Measurements from ENCODE around the gene CAV2. TPM values are rescaled to one million over a fixed set of nuclear protein-coding genes. Genes with fewer than 3 reads are reported as not detected.

The CAV2 gene
- total RNA-seq, 2 experiments from 2014 or later: not detected

DNA sequence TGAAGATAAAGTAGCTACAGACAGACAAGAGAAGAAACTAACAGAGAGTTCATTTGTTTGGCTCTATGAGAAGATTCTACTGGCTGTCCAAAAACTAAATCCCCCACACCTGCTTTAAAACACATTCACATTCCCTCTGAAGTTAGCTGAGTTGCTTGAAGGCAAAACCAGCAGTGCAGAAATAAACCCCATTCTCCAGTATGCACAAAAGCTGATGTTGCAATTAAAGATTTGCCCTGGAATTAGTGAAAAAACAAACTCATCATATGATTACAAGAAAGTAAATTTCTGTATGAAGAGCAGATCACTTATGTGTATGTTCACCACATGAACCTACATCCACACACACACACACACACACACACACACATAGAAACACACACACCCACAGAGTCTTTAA, 16.0 kb downstream of the CAV2 start:
- Mint-ChIP-seq H3K27ac (no peak overlapping the region), H3K27me3 (ENCODE audit: low read depth) (peaks cover 30% of the 10 kb centered on the region)
- CTCF ChIA-PET: interaction anchor here (2.8 kb wide), 1 partner anchor 10 kb away, joined by 18 read pairs; the partner anchor contains the start of gene CAV1

GRCh38 chr7:116516324-116516723, 16.8 kb downstream of the CAV2 start:
- DNase-seq: no peak
- Mint-ChIP-seq H3K27ac (no peak overlapping the region), H3K36me3 (ENCODE audit: low read depth) (no peaks in the 10 kb centered on the region), H3K4me3 (no peak overlapping the region), H3K9me3 (no peaks in the 10 kb centered on the region), H3K27me3 (ENCODE audit: low read depth) (peaks cover 28% of the 10 kb centered on the region), H3K4me1 (ENCODE audit: low read depth) (peaks cover 7% of the 10 kb centered on the region)
- intact Hi-C loops (cut with micrococcal nuclease): no loop called here
- CTCF ChIA-PET: interaction anchor here (2.8 kb wide), 1 partner anchor 9 kb away, joined by 18 read pairs; the partner anchor contains the start of gene CAV1

More for the DNA sequence above, 16.0 kb downstream of the CAV2 start:
- Mint-ChIP-seq H3K36me3 (ENCODE audit: low read depth) (no peaks in the 10 kb centered on the region), H3K4me1 (ENCODE audit: low read depth) (peaks cover 7% of the 10 kb centered on the region), H3K9me3 (no peaks in the 10 kb centered on the region), H3K4me3 (no peak overlapping the region)
- no peak for DNase-seq
- intact Hi-C loops (cut with micrococcal nuclease): no loop called here

- no peaks in the 10 kb centered on the region for H3K36me3 Mint-ChIP-seq (ENCODE audit: low read depth)
- H3K27ac Mint-ChIP-seq: no peak overlapping the region
- no peak for DNase-seq
- H3K4me3 Mint-ChIP-seq: no peak overlapping the region
- H3K4me1 Mint-ChIP-seq (ENCODE audit: low read depth): no peaks in the 10 kb centered on the region
- H3K27me3 Mint-ChIP-seq (ENCODE audit: low read depth): peaks cover 33% of the 10 kb centered on the region
- intact Hi-C loops (cut with micrococcal nuclease): no loop called here
- no peaks in the 10 kb centered on the region for H3K9me3 Mint-ChIP-seq
- CTCF ChIA-PET: no interaction called here
Measured at GRCh38 chr7:116517626-116518025, 18.1 kb downstream of the CAV2 start.

DNA sequence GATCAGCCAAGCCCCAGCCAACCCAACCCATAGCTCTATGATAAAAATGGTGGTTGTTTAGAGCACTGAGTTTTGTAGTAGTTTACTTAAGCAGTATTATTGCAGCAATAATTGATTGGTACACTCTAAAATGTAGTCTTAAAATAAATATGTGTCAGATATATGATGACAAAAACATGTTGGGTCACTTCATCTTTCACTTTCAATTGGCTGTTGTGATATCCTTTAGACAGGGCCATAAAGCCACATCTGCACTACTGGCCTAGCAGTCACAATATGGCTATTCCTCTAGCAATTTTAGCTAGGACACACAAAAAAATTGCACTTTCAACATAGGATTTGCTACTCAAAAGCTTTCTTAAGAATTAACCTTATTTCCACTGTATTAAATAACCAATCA, 19.4 kb downstream of the CAV2 start:
- no peaks in the 10 kb centered on the region for H3K9me3 Mint-ChIP-seq
- no peaks in the 10 kb centered on the region for H3K4me1 Mint-ChIP-seq (ENCODE audit: low read depth)
- CTCF ChIA-PET: no interaction called here

GRCh38 chr7:116521046-116521664, 21.6 kb downstream of the CAV2 start:
- Mint-ChIP-seq H3K4me1 (ENCODE audit: low read depth) (peaks cover 11% of the 10 kb centered on the region), H3K9me3 (no peaks in the 10 kb centered on the region), H3K27me3 (ENCODE audit: low read depth) (peaks cover 43% of the 10 kb centered on the region), H3K27ac (no peak overlapping the region), H3K4me3 (no peak overlapping the region), H3K36me3 (ENCODE audit: low read depth) (no peaks in the 10 kb centered on the region)
- intact Hi-C loops (cut with micrococcal nuclease): no loop called here
- CTCF ChIA-PET: interaction anchor here (1.4 to 1.5 kb wide), 2 partner anchors 68 to 262 kb away, joined by 4 read pairs; no protein-coding TSS in a partner anchor
- no peak for DNase-seq

More for the DNA sequence above, 19.4 kb downstream of the CAV2 start:
- Mint-ChIP-seq H3K27me3 (ENCODE audit: low read depth) (peaks cover 38% of the 10 kb centered on the region), H3K36me3 (ENCODE audit: low read depth) (no peaks in the 10 kb centered on the region), H3K27ac (no peak overlapping the region), H3K4me3 (no peak overlapping the region)
- intact Hi-C loops (cut with micrococcal nuclease): no loop called here
- no peak for DNase-seq

DNA sequence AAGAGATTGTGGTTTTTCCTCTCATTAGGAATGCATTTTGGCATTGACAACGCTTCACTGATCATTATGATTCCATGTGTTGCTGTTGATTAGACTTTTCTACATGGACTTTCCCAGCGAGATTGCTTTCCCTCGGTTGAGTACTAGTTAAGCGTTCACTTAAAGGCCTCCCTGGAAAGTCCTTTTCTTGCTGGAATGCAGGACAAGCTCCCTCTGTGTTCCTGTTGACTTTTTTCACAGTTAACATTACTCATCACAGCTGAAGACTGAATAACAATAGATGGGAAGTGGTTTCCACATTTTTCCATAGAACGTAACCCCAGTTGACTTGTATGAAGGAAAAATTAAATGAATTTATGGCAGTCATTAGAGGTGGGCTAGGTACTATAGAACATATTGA, 22.7 kb downstream of the CAV2 start:
- H3K36me3 Mint-ChIP-seq (ENCODE audit: low read depth): no peaks in the 10 kb centered on the region
- CTCF ChIA-PET: interaction anchor here (1.5 kb wide), 1 partner anchor 263 kb away, joined by 4 read pairs; no protein-coding TSS in a partner anchor
- peaks cover 19% of the 10 kb centered on the region for H3K4me1 Mint-ChIP-seq (ENCODE audit: low read depth)
- H3K4me3 Mint-ChIP-seq: no peak overlapping the region
- H3K27ac Mint-ChIP-seq: no peak overlapping the region
- no peaks in the 10 kb centered on the region for H3K9me3 Mint-ChIP-seq
- no peak for DNase-seq
- intact Hi-C loops (cut with micrococcal nuclease): no loop called here
- H3K27me3 Mint-ChIP-seq (ENCODE audit: low read depth): peaks cover 51% of the 10 kb centered on the region

GRCh38 chr7:116524221-116524608, 24.7 kb downstream of the CAV2 start:
- Mint-ChIP-seq H3K9me3 (no peaks in the 10 kb centered on the region), H3K27ac (no peak overlapping the region), H3K27me3 (ENCODE audit: low read depth) (peaks cover 61% of the 10 kb centered on the region), H3K4me1 (ENCODE audit: low read depth) (peaks cover 19% of the 10 kb centered on the region), H3K36me3 (ENCODE audit: low read depth) (no peaks in the 10 kb centered on the region), H3K4me3 (no peak overlapping the region)
- DNase-seq: no peak
- CTCF ChIA-PET: interaction anchor here (0.6 to 0.7 kb wide), 2 partner anchors 27 to 288 kb away, joined by 3 to 4 read pairs; no protein-coding TSS in a partner anchor
- intact Hi-C loops (cut with micrococcal nuclease): no loop called here

DNA sequence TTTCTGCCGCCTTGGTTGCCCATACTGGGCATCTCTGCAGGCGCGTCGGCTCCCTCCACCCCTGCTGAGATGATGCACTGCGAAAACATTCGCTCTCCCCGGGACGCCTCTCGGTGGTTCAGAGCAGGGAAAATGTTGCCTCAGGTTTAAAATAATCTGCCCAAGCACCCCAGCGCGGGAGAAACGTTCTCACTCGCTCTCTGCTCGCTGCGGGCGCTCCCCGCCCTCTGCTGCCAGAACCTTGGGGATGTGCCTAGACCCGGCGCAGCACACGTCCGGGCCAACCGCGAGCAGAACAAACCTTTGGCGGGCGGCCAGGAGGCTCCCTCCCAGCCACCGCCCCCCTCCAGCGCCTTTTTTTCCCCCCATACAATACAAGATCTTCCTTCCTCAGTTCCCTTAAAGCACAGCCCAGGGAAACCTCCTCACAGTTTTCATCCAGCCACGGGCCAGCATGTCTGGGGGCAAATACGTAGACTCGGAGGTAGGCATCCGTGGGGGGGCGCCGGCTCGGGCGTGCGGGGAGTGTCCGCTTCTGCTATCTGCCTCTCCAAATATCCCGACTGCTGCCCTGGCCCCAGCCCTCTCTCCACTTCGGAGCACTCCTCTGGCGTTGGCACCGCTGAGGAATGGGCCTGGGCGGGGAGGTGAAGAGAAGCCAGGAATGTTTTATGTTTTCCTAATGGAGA, 25.2 kb downstream of the CAV2 start, which contains the start of gene CAV1:
Gene CAV1, plus strand, starts transcription at position 428 of the 689 bp plus-strand sequence. Its CDS starts 27 bp downstream, at position 455.
- H3K9me3 Mint-ChIP-seq: no peaks in the 10 kb centered on the region
- CTCF ChIA-PET: interaction anchor here (0.6 to 2.1 kb wide), 7 partner anchors 9 to 288 kb away, joined by 3 to 25 read pairs (median 8); no protein-coding TSS in a partner anchor
- peak within 1 kb of the TSS; percentile 85 for H3K4me3 Mint-ChIP-seq

GRCh38 chr7:116525298-116525912, 25.9 kb downstream of the CAV2 start:
- CTCF ChIA-PET: interaction anchor here (0.6 to 2.2 kb wide), 19 partner anchors 10 to 386 kb away, joined by 3 to 25 read pairs (median 4); no protein-coding TSS in a partner anchor
- DNase-seq: peak; percentile 62
- peaks cover 58% of the 10 kb centered on the region for H3K27me3 Mint-ChIP-seq (ENCODE audit: low read depth)
- no peak overlapping the region for H3K27ac Mint-ChIP-seq
- peak overlapping the region; percentile 85 for H3K4me3 Mint-ChIP-seq
- no peaks in the 10 kb centered on the region for H3K9me3 Mint-ChIP-seq
- H3K4me1 Mint-ChIP-seq (ENCODE audit: low read depth): peaks cover 19% of the 10 kb centered on the region
- intact Hi-C loops (cut with micrococcal nuclease): loop anchor here (1.0 to 5.0 kb wide), 3 partner anchors 25 to 345 kb away; no protein-coding TSS in a partner anchor
- H3K36me3 Mint-ChIP-seq (ENCODE audit: low read depth): no peaks in the 10 kb centered on the region

More for the DNA sequence above, 25.2 kb downstream of the CAV2 start, which contains the start of gene CAV1:
- H3K4me1 Mint-ChIP-seq (ENCODE audit: low read depth): peaks cover 19% of the 10 kb centered on the region
- H3K27me3 Mint-ChIP-seq (ENCODE audit: low read depth): peaks cover 60% of the 10 kb centered on the region
- intact Hi-C loops (cut with micrococcal nuclease): loop anchor here (1.0 to 5.0 kb wide), 3 partner anchors 24 to 344 kb away; no protein-coding TSS in a partner anchor
- DNase-seq: peak; percentile 68
- H3K27ac Mint-ChIP-seq: no peak within 1 kb of the TSS
- H3K36me3 Mint-ChIP-seq (ENCODE audit: low read depth): no peaks in the 10 kb centered on the region

DNA sequence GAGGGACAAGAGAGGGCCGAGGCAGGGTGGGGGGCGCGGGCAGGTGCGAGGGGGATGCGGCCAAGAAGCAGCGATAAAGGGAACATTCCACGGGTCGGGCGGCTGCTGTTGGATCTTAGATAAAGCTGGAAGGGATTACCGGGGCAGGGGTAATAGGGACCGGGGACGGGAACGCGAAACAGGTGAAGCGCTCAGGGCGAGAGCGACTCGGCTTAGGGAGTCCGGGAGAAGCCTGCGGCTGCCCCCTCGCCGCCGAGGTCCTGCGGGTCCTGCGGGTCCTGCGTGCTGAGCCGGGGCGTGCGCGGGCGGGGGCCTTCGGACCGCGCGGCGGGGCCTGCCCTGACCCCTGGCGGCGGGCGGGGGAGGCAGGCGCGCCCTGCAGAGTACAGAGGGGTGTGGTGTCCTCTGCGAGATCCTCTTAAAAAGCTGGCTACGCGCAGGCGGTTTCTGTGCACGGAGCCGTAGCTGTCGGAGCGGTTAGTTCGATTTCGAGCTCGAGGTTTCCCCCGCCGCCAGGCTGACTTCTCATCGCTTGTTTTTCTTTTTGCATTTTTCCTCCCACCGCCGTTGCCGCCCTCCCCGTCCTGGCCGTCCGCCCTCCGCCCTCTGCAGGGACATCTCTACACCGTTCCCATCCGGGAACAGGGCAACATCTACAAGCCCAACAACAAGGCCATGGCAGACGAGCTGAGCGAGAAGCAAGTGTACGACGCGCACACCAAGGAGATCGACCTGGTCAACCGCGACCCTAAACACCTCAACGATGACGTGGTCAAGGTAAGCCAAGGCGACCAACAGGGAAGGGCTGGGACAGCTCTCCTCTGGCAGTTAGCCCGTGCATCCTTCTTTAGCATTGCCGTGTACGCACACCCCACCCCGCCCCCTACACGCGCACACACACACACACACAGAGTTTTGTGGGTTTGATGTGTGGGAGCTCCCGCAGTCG, 26.6 kb downstream of the CAV2 start:
- Mint-ChIP-seq H3K4me1 (ENCODE audit: low read depth) (peaks cover 19% of the 10 kb centered on the region), H3K9me3 (no peaks in the 10 kb centered on the region), H3K27me3 (ENCODE audit: low read depth) (peaks cover 62% of the 10 kb centered on the region), H3K4me3 (peak overlapping the region; percentile 85), H3K27ac (no peak overlapping the region), H3K36me3 (ENCODE audit: low read depth) (no peaks in the 10 kb centered on the region)
- CTCF ChIA-PET: interaction anchor here (0.6 to 2.2 kb wide), 37 partner anchors 9 to 387 kb away, joined by 3 to 25 read pairs (median 3); no protein-coding TSS in a partner anchor
- intact Hi-C loops (cut with micrococcal nuclease): loop anchor here (1.0 to 5.0 kb wide), 7 partner anchors 26 to 387 kb away; no protein-coding TSS in a partner anchor
- DNase-seq: peak; percentile 65

DNA sequence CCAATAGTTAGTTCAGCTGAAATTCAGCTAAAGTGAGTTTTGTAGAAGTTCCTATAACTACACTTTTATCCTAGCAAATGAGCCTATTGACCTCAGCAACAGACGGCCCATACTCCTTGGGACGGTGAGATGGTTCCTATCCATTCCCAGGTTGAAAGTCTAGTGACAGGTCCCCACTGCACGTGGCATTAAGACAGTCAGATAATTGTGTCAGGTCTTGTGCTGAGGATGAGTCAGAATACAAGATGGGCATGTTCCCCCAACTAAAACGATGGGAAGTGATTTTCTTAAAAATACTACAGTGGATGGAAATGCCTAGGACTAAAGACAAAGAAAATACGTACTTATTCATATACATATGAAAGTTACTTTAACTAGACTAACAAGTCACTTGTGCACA, 27.4 kb downstream of the CAV2 start:
- H3K4me3 Mint-ChIP-seq: peak overlapping the region; percentile 67
- intact Hi-C loops (cut with micrococcal nuclease): loop anchor here (1.0 to 5.0 kb wide), 5 partner anchors 61 to 388 kb away; no protein-coding TSS in a partner anchor
- H3K4me1 Mint-ChIP-seq (ENCODE audit: low read depth): peaks cover 19% of the 10 kb centered on the region
- no peaks in the 10 kb centered on the region for H3K9me3 Mint-ChIP-seq
- CTCF ChIA-PET: interaction anchor here (0.6 to 2.2 kb wide), 24 partner anchors 9 to 388 kb away, joined by 3 to 25 read pairs (median 4); no protein-coding TSS in a partner anchor
- H3K27me3 Mint-ChIP-seq (ENCODE audit: low read depth): peaks cover 62% of the 10 kb centered on the region
- H3K36me3 Mint-ChIP-seq (ENCODE audit: low read depth): no peaks in the 10 kb centered on the region
- no peak overlapping the region for H3K27ac Mint-ChIP-seq
- DNase-seq: no peak

All from activated naive CD4-positive, alpha-beta T cell treated with anti-CD3 and anti-CD28 coated beads for 36 hours (primary cell).